ENCODE results near the gene ZNF155.
"Not testable (repeated sequence)": the region's sequence is repeated elsewhere in the genome, so short reads cannot be mapped to it uniquely, and the experiment has no call there.

The ZNF155 gene

DNA sequence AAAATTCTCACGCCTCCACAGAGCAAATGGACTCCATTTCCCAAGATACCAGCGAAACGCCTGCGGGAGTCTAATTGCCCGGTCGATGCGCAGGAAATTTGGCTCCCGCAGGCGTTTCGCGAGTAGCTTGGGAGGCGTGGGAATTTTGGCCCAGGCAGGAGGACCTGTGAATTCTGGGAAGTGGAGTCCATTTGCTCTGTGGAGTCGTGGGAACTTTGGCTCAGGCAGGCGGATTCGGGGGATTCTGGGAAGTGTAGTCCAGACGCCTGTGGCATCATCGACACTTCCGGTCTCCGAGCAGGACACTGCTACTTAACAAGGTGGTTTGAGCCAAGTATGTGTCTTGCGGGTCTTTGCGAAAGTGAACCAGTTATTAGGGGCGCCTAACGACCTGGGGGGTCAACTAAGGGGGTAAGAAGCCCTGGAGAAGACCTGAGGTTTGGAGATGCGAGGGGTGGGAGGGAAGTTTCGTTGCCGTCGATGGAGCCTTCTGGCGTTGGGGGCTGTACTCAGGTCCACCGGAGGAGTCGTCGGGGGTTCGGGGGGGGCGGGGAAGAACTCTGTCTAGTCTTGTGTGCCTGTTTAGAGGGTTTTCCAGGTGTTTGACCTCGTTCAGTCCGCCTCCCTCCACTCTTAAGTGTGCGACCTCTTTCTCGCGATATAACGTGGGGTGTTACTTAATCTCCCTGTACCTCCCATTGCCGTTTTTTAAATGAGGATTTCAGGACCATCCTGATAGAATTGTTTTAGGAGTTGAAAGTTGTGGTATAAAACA is at the start of gene ZNF155:
Gene ZNF155 (plus strand): TSS at position 277 of the 775 bp plus-strand sequence. CDS start 4,356 bp downstream, outside the sequence.
- peak; percentile 93 for DNase-seq

DNA sequence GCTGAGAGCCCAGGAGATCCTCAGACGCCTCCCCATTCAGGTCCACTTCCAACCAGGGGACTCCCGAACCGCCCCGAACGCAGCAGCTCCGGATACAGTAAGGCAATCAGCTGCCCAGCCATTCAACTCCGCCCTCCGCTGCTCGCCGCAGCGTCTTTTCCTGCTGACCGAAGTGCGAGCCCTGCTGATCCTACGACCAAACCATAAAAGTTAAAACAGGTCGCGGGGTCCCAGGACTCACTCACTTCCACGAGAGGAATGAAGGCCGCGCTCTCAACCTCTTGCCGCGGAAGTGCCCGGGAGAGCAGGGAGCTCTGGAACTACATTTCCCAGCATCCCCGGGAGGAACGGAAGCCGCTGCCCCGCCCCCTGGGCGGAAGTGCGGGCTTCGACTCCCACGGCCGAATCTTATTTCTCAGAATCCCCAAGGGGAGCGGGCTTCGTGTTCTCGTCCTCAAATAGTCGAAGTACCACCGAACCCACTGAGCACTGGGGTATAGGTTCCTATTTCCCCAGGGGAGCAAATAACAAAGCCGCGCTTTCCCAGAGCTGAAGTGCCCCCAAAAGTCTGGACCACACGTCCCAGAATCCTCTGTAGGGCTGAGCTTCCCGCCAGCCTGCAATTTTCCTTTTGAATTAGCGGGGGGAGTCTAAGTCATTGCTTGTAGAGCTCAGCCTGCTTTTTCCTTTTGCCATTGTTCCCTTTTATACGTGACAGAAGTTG is 48.8 kb upstream of the ZNF155 start, which contains the start of gene ZNF45:
Gene ZNF45 (minus strand): TSS at position 298 of the 724 bp plus-strand sequence. CDS start 13,097 bp downstream, outside the sequence.
- peak; percentile 96 for DNase-seq

DNA sequence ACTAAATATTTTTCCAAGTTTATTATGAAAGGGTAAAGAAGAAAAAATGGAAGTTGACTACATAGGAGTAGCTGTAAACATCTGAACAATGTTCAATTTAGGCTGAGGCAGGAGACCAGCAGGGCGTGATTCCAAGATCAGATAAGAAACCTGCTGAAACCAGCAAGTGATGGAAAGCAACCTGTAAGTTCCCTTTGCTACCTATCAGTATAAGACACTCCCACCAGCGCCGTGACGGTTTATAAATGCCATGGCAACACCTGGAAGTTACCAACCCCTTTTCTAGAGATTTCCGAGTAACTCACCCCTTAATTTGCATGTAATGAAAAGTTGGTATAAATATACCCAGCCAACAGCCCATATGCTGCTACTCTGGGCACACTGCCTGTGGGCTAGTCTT is 47.8 kb upstream of the ZNF155 start:
- peak; percentile 29 for DNase-seq

DNA sequence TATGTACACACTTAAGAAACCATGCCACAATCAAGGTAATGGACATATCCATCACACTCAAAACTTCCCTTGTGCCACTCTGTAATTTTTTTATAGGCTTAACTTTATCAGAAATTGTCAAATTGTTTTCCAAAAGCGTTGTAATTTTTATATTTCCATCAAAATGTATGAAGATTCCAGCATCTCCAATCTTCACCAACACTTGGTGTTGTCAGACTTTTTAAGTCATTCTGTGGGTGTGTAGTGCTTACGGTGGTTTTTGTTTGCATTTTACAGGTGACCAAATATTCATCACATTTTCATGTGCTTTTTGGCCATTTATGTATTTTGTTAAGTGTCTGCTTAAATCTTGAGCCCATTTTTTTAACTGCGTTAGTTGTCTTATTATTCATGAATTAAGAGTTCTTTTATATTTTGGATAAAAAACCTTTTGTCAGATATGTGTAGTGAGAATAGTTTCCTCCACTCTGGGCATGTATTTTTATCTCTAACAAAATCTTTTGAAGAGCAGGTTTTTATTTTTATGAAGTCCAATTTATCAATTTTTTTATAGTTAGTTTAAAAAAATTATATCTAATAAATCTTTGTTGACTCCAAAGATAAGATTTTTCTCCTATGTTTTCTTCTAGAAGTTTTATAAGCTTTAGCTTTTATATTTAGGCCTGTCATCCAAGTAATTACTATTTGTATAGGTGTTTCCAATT is 44.3 kb upstream of the ZNF155 start:
- DNase-seq, result no peak

DNA sequence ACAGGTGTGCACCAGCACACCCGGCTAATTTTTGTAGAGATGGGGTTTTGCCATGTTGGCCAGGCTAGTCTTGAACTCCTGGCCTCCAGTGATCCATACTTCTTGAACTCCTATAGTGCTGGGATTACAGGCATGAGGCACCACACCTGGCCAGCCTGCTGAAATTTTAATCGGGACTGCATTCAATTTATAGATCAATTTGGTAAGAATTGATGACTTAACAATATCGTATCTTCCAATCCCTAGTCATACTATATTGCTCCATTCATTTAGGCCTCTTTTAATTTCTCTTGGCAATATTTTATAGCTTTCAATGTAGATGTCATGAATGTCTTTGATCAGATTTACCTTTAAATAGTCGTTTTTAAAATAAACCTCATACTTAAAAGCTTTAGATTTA is 43.3 kb upstream of the ZNF155 start:
- no peak for DNase-seq

DNA sequence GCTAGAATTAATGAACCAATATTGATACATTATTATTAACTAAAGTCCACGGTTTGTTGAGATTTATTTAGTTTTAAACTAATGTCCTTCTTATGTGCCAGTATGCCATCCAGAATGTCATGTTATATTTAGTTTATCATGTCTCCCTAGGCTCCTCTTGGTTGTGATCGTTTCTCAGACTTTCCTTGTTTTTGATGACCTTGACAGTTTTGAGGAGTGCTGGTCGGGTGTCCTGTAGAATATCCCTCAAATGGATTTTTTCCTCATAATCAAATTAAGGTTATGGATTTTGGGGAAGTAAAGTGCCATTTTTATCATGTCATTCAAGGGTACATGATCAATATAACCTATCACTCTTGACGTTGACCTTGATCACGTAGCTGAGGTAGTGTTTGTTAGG is 42.8 kb upstream of the ZNF155 start:
- DNase-seq, result no peak

DNA sequence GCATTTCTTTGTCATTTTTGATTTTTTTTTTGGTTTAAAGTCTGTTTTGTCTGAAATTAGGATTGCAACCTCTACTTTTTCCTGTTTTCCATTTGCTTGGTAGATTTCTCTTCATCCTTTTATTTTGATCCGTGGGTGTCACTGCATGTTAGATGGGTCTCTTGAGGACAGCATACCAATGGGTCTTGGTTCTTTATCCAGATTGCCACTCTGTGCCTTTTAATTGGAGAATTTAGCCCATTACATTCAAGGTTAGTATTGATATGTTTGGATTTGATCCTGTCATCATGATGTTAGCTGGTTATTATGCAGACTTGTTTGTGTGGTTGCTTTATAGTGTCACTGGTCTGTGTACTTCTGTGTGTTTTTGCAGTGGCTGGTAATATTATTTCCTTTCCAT is 36.6 kb upstream of the ZNF155 start:
- DNase-seq, result not testable (repeated sequence)

DNA sequence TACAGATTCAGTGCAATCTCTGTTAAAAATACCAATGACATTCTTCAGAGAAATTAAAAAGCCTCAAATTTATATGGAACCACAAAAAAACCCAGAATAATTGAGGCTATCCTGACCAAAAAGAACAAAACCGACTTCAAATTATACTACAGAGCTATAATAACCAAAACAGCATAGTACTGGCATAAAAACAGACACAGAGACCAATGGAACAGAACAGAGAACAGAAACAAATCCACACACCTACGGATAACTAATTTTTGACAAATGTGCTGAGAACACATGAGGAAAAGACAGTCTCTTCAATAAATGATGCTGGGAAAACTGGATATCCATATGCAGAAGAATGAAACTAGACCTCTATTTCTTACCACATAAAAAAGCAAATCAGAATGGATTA is 34.2 kb upstream of the ZNF155 start:
- DNase-seq, result not testable (repeated sequence)

DNA sequence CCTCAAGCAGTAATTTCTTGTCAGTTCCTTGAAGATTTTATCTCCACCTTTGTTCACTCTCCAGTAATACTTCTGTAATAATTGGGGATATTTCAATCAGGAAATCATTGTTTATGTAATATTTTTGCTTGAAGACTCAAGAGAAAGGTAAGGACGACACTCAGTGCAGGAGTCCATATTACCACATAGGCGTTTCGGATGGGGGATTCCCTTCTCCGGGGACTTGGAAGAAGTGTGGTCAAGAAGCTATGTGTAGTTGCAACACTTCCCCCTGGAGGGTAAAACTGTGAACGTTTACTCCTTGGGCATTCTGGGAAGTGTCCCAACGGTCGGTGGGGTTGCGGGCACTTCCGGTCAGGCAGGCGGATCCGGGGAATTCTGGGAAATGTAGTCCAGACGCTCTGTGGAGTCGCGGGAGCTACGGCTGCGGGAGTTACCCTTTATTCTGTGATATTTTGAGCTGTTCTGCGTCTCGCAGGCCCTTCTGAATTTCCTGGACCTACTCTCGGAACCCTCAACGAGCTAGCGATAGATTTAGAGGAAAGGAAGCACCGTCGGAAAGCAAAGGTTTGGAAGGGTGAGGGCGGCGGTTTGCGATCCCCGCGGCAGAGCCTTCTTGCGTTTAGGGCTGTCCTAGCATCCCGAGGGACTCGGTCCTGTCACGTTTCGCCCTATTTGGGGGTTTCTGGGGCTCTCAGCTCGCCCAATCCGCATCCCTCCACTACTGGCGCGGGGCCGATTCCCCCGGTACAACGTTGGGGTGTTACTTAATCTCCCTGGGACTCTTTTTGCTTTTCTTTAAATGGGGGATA is 32.9 kb upstream of the ZNF155 start, which contains the start of gene ZNF221:
Gene ZNF221 (plus strand): TSS at position 395 of the 812 bp plus-strand sequence. CDS start 11,499 bp downstream, outside the sequence.
- DNase-seq, result peak; percentile 97

DNA sequence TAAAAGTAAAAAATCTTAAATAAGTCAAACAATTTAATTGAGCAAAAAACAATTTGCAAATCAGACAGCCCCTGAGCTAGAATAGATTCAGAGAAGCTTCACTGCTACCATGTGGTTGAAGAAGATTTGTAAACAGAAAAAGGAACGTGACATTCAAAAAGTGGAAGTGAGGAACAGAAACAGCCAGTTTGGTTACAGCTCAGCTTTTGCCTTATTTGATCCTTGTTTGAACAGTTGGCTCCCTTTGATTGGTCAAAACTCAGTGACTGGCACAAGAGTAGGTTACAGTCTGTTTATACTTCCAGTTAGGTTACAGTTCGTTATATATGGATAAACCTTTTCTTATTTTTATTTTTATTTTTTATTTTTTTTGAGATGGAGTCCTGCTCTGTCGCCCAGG is 27.2 kb upstream of the ZNF155 start:
- no peak for DNase-seq

DNA sequence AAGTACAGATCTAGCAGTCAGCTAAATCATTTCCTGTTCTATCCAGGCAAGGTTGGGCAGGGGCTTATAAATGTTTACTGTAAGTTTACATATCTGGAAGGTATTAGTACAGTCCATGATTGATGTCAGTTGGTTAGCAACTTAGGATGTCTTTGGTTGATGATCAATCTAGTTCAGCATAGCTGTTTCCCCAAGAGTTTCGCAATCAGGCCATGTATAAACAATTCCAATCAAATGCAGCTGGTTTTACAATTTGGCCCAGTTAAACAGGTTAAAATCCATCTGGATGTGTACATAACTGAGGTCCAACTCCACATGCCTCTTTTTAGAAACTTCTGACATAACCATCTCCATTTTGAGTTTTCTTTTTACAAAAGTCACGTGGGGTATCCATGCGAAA is 26.1 kb upstream of the ZNF155 start:
- DNase-seq, result no peak

DNA sequence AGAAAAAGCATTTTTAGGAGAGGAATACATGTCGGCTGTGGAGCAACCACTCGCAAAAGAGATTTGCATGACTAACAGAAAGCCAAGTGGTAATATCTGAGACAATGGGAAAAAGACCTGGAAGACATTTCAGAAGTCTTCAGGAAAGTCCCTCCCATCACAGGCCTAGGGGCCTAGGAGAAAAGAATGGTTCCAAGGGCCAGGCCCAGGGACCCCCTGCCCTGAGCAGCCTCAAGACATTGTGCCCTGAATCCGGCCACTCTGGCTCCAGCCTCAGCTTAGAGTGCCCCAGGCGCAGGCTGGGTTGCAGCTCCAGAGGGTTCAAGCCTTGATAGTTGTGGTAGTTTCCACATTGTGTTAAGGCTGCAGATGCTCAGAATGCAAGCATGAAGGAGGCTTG is 23.6 kb upstream of the ZNF155 start:
- DNase-seq, result no peak

DNA sequence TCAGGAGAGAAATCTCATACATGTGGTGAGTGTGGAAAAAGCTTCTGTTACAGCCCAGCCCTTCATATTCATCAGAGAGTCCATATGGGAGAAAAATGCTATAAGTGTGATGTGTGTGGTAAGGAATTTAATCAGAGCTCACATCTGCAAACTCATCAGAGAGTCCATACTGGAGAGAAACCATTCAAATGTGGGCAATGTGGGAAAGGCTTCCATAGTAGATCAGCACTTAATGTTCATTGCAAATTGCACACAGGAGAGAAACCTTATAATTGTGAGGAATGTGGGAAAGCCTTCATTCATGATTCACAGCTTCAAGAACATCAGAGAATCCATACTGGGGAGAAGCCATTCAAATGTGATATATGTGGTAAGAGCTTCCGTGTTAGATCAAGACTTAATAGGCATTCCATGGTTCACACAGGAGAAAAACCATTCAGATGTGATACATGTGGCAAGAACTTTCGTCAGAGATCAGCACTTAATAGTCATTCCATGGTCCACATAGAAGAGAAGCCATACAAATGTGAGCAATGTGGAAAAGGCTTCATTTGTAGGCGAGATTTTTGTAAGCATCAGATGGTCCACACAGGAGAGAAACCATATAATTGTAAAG is 17.8 kb upstream of the ZNF155 start:
- no peak for DNase-seq

DNA sequence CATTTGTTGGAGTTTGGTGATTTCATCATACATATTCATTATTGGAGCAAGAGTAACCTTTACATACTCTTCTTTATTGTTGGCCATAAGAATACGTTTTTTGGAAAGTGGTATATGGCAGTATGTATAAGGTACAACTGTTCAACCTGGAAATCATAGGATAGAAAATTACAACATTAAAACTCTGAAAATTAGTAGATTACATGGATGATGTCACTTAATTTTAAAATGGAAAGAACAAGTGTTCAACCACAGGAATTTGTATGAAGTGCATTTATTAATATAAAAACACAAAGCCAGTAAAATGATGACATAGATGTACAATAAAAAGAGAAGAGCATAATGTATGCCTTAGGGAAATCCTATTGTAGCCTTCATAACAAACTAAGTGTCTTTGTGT is 7.3 kb upstream of the ZNF155 start:
- no peak for DNase-seq

DNA sequence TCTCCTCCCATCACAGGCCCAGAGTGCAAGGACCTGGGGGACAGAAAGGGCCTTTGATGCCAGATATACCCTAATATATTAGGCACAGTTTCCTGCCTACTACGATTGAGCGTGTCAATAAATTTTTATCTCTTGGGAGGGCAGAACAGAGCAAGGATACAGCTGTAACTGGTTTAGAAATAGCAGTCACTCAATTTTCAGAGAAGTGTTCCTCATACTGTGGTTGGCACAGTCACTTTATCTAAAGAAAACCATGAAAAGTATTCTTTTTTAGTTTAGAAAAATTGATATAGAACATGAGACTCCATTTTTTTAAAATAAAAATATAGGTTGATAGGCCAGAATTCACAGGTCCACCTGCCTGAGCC is 460 bp upstream of the ZNF155 start:
- DNase-seq, result no peak

DNA sequence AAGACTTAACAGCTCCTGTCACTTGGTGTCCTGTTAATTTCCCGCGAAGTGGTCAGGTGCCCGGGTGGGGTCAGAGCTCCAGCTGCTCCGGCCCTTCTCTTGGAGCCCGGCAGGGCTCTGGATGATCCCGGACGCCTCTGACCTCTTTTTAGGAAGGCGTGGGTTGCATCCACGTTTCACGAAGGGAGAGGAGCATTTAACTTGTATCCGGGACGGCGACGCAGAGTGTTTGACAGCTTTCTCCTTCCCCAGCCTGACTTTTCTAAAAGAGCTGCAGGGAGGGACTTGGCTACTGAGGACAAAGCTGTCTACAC is 656 bp downstream of the ZNF155 start:
- DNase-seq, result no peak

DNA sequence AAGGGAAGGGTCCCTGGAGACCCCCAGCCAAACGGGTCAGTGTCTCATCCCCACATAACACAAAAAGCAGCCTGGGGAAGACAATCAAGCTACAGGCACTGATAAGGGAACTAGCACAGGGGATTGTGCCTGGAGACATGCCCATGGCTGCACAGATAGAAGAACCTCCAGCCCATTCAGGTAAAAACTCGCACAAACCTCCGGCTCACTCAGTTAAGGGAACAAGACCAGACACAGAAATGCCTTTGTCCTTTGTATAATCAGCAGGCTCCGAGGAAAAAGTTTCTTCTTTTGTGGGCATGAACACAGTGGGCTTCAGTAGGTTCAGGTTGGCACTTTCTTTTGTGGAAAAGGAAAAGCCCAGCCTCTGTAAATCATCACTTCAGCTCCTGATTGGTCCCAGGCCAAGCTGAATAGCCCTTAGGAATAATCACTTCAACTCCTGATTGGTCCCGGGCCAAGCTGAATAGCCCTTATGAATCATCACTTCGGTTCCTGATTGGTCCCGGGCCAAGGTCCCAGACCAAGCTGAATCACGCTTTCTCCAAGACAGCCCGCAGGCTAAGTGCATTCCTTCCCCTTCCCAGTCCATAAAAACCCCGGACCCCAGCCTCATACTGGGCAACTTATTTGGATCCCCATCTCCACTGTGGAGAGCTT is 13.8 kb downstream of the ZNF155 start:
- no peak for DNase-seq

DNA sequence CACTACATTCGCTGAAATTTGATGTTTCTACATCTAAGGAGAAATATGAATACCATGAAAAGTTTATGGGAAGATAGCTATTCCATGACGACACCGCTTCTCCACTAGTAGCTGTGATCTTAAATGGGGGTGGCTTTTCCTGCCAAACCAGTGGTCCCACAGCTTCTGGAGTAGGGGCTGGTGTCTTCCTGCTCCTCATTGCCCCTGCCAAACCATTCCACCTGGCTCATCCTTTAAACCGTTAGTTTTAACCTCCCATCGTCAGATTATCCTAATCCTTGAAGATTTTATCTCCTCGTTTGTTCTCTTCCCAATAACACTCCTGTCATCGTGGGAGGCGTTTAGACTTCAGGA is 18.2 kb downstream of the ZNF155 start:
- peak; percentile 24 for DNase-seq

DNA sequence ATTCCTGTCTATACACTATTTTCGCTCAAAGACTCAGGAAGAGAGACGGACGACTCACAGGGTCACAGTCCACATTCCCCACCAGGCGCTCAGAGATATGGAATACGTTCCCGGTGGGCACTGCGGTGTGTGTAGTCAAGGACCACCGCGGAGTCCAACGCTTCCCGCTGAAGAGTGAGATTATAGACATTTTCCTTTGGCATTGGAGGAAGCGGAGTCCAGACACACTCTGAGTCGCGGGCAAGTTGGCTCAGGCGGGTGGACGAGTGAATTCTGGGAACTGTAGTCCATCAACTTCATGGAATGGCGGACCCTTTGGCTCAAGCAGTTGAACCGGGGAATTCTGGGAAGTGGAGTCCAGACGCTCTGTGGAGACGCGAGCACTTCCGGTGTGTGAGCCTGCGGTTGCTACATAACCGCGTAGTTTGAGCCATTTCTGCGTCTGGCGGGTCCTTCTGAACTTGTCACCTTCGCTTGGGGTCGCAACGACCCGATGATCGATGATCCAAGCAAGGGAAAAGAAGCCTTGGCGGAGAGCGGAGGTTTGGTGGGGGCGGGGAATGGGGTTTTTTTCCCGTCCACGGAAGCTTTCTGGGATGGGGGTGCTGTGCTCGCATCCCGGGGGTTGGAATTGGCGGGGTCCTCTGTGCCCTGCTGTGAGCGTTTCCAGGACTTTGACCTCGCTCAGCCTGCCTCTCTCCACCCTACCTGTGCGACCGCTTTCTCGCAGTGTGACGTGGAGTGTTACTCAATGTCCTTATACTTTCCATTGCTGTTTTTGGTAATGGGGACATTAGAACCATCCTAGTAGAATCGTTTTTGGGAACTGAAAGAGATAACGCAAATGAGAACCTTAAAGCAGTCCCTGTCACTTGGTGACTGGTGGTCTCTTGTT is 18.8 kb downstream of the ZNF155 start, which contains the start of gene ZNF230:
Gene ZNF230 (plus strand): TSS at position 392 of the 895 bp plus-strand sequence. CDS start 4,122 bp downstream, outside the sequence.
- DNase-seq, result peak; percentile 99

DNA sequence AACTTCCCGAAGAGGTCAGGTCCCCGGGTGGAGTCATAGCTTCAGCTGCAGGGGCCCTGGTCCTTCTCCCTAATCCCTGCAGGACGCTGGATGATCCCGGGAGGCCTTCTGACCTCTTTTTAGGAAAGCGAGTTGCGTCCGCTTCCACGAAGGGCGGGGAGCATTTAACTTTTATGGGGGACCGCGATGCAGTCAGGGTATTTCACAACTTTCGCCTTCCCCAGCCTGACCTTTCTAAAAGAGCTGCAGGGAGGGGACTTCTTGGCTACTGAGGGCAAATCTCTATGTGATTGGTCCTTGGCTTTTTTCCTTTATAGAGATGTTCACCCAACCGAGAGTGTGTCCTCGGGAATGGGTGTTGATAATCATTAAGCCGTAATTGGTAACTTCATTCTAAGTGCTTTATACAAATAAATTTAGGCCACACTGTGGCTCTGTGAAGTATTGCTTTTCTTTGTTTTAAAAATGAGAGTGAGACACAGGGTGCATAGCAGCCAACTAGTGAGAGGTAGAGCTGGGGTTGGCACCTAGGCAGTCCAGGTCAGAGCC is 19.5 kb downstream of the ZNF155 start:
- DNase-seq, result peak; percentile 54
